HuH-7 (cell line): ENCODE measurements around the gene FHIT.

Experiments used
- DNase-seq: peaks from one replicate; pipeline ENCODE4 v3.0.0; 2011; ENCODE audit warnings: low spot score

Gene FHIT

DNA sequence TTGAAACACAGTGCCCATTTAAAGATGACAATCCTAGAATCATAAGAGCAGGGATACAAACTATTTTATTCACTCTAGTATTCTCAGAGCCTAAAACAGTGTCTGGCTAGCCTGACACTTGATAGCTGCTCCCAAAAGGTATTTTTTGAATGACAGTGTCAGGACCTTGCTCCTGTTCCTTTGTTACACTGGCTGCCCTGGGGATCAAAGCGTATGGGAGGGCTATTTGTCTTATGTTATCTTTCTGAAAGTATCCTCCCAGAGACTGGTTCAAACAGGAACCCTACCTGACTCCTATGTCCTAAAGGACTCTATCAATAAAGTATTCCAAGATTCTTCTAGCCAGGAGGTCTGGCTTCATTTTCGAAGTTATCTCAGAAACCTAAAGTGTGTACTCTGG lies 621.4 kb downstream of the FHIT start:
- no peak for DNase-seq

DNA sequence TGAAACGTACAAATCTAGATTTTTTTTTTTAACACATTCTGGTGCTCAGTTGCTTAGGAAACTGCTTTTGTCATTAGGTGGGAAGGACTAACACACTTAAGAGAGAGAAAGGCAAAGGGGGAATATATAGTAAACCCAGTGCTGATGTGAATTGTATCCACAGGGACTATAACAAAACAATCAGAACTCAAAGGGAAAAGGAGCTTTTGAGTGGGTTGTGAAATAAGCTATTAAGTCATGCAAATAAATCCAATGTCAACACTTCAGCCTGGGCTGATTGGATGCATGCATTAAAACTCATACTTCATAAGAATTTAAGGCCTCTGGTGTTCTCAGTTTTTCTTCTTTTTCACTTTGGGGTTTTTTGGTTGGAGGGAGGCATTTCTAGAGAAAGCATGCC lies 628.9 kb downstream of the FHIT start:
- no peak for DNase-seq

DNA sequence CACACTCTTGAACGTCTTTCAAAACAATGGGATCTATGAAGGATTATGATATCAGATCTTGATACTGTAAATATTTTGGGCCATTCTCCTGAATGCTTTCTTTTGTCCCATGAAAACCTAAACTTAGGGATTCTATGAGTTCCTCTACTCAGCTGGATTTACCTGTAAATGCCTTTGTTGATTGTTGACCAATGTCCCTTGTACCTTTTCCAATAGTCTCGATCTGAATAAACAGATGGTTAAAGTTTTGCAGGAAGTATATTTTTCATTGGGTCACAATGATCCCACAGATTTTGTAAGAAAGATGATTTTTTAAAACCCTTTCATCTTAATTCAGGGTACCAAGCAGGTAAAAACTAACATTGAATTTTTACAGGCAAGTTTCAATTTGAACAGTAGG lies 634.1 kb downstream of the FHIT start:
- DNase-seq = no peak

GRCh38 chr3:60613769-60614303 lies 637.4 kb downstream of the FHIT start:
- DNase-seq = no peak

DNA sequence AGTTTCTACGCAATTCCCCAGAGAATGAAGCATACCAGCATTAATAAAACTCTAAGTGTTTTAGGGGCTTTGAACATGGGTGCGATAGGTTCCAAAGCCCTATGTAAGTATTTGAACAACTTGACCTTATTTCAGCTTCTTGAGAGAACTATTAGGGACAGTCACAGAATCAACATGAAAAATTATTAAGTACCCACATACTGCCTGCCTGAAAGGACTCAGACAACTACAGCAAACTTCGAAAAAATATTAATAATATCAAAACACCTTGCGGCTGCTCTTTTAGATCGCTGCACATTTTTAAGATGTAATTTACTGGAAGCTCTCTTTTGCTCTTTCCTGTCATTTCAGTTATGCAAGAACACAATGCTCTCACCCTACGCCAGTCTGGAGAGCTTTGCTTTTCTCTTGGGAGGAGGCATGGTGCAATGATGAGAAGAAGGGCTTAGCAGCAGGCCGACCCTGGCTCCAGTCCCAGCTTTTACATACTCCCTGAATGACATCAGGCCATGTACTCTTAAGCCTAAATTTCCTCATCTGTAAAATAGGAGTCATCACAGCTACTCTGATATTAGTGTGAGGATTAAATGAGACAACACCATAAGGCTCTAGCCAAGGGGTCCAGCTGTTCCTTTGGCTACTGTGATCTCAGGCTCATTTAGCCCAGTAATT lies 640.7 kb downstream of the FHIT start:
- no peak for DNase-seq

GRCh38 chr3:60609446-60609845 lies 641.8 kb downstream of the FHIT start:
- DNase-seq = no peak

GRCh38 chr3:60603860-60604259 lies 647.4 kb downstream of the FHIT start:
- no peak for DNase-seq

DNA sequence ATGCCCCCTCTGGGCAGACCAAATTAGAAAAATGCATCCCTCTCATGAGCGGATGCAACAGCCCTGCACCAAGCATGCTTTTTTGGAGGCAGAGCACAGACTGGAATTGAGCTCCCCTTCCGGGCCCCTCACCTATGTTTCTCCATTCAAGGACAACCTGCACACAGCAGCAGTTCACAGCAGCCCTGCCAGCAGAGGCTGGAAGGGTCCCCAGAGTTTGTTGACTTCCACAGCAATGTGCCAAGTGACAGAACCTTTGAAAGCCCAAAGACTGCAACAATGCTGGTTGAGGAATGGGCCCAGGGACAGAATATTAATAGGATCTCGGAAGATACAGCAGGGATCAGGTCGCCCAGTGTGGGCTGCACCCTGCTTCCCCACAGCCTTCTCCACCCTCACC lies 650.4 kb downstream of the FHIT start:
- DNase-seq = no peak

DNA sequence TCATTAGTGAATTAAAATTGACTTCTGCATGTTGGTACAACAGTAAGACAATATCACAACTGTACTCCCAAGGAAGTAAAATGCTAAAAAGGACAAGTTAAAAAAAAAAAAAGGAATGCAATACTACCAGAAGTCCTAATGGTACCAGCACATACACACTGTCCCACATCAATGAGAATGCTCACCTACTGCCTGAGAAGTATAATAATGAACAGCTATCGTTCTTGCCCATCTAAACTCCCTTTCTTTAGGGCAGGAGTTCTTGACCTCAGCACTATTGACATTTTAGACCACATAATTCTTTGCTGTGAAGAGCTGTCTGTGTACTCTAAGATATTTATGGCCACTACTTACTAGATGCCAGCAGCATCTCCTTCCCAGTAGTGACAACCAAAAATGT lies 651.7 kb downstream of the FHIT start:
- no peak for DNase-seq

DNA sequence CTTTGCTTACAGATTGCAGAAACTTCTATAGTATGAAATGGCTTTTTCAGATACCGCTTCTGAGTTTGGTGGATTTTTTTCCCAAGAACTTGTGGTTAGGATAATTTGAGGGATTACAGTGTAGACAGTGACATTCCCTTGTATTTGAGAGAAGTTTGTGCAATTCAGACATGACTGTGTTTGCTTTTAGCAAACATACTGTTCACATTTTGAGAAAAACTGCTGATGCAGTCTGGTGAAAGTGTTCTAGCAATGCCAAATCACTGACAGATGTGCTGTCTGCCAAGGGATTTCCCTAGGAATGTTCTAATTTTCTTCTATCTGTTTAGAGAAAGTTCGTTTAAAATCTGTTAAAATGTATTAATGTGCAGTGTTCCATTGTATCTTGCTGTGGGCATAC lies 652.6 kb downstream of the FHIT start:
- DNase-seq = peak; percentile 1

DNA sequence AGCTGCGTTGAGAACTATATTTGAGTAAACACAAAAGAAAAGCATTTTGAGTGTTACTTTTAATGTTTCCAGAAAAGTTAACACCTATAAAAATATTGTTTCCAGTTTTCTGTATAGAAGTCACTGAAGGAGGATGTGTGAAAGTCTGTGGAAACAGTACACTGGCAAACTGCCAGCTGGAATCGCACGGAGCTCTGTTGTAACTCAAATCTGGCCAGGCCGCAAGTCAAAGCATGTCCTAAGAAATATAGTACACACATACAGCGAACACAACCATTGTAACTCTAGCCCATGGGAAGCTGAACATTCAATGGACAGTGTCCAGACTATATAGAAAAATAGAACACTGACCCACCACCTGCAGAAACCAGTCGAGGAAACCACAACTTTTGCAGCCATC lies 657.2 kb downstream of the FHIT start:
- no peak for DNase-seq

DNA sequence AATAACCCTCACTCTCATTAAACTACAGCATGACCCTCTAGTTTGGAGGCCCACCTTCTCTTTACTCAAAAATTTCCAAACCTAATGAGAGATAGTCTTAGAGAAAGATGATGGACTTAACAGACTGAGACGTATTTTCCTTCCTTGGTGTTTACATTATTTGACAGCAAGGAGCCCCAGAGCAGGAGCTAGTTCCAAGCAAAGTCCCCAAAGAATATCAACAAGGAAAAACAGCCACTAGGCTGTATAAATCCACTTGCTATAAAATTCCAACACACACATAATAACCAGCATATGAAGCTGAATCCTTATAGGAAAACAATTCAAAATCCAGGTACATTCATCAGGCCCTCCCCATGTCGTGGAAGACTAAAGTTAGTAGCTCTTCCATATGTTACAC lies 660.0 kb downstream of the FHIT start:
- DNase-seq = no peak

DNA sequence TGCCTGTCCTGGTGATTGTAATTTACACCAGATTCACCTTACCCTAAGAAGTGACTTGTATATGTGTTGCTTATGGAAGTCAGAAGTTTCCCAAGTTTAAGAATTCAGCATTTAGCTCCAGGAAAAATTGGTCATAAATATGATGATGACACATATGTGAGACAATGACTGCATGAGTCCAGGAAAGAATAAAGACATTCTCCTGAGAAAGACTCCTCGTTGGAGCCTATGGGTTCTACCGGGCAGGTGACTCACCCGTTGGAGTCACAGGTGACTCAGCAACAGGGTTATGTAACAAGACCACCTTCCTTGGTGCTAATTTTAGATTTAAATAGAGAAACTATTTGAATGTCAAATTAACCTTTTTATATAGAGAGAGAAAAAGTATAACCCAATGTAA lies 662.4 kb downstream of the FHIT start:
- no peak for DNase-seq

GRCh38 chr3:60585918-60586317 lies 665.3 kb downstream of the FHIT start:
- no peak for DNase-seq

- no peak for DNase-seq
These were observed 667.0 kb downstream of the FHIT start for GRCh38 chr3:60584250-60584649.

- no peak for DNase-seq
These were observed 669.0 kb downstream of the FHIT start for GRCh38 chr3:60582288-60582687.

DNA sequence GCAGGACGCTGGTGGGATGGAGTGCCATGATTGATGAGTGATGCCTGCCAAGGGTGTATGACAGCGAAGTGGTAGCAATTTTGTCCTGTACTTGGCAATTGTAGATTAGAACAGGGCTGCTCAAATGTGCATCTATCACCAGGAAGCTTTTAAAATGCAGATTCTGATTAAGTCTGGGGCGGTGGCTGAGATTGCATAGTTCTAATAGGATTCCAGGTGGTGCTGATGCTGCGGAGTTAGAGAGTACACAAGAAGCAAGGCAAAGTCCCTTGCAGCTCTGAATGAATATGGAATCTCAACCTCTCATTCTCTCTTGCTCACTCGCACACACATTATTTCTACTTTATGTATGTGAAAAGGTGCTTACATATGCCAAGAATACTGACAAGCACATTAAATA lies 670.4 kb downstream of the FHIT start:
- no peak for DNase-seq

DNA sequence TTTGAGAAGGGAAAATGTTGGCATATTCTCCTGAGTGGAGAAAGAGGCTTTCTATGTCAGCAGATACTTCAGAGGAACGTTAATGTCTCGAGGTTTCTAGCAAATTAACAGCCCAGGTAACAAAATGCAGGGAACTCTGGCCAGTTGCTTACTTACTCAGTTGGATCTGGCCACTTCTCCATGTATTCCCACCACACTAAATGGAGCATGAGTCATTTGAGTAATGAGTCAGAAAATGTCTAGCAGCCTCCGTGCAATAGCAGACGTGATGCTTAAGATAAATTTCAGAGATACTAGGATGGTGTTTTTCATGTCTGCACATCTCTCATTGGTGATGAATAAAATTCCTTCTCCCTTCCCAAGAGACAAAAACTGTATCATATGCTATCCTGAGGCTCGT lies 671.5 kb downstream of the FHIT start:
- DNase-seq = no peak

- no peak for DNase-seq
These were observed 672.3 kb downstream of the FHIT start for GRCh38 chr3:60578936-60579335.

DNA sequence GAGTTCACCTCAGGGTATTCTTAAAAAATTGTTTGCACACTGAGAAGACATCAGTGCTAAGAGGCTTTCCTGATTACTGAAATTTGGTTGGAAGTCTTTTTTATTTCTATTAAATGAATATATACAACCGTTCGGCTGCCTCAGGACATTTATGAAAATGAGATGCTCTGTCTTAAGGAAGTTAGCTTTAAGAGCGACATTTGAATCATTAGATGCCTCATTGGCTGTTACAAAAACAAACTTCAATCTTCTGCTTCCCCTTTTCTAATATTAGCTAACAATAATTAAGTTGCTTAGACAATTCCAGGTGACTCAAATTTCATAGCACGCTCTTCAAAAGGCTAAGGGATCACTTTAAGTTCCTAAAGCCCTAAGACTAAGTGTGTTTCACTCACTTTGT lies 673.7 kb downstream of the FHIT start:
- DNase-seq = no peak

DNA sequence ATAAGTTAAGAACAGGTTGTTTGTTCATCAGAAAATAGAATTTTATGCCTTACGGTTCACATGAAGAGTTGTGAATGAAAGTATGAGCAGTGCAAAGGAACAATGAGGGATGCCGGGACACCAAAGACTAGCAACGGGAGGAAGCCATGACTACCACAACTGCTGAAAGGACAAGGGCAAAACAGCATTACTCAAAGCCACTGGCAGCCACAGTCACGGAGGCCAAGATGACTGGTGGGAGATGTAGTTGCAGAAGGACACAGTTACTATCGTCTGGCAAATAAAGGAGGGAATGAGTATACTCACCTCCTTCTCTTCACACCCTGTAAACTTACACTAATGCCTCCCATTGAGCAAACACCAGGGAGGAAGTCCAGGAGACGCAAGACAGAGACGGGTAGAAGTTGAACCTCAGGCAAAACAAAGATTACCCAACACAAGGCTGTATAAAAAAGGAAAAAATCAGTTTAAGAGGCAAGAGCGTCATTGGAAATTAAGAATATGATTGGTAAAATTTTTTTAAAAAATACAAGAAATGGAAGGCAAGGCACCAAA lies 675.5 kb downstream of the FHIT start:
- DNase-seq = no peak

GRCh38 chr3:60574046-60574769 lies 677.0 kb downstream of the FHIT start:
- DNase-seq = no peak

GRCh38 chr3:60573494-60573893 lies 677.8 kb downstream of the FHIT start:
- DNase-seq = no peak
